GM12874 (cell line): ENCODE measurements around the gene CACNA2D2.

ENCODE experiments used
- CTCF ChIP-seq: IDR thresholded peaks from 2 replicates; pipeline ENCODE4 v1.5.1; 2011; ENCODE audit warnings: low read depth, mild to moderate bottlenecking, control low read depth, low read length, moderate library complexity; ENCODE audit not compliant: insufficient read depth

CACNA2D2 gene

GRCh38 chr3:50320853-50321335 lies 182.5 kb downstream of the CACNA2D2 start:
- no peak for TF ChIP-seq CTCF

GRCh38 chr3:50319894-50320625 lies 183.4 kb downstream of the CACNA2D2 start:
- no peak for TF ChIP-seq CTCF

- no peak for TF ChIP-seq CTCF
Observed at GRCh38 chr3:50319181-50319893, 184.1 kb downstream of the CACNA2D2 start.

GRCh38 chr3:50318615-50319014 lies 184.8 kb downstream of the CACNA2D2 start:
- TF ChIP-seq CTCF = no peak

- no peak for TF ChIP-seq CTCF
Observed at GRCh38 chr3:50318163-50318562, 185.3 kb downstream of the CACNA2D2 start.

- no peak for TF ChIP-seq CTCF
Observed at GRCh38 chr3:50317300-50317699, 186.1 kb downstream of the CACNA2D2 start.

GRCh38 chr3:50316657-50317242 lies 186.7 kb downstream of the CACNA2D2 start:
- TF ChIP-seq CTCF = no peak
